H9 (cell line): ENCODE measurements around the gene EHF. TPM values are rescaled to one million over a fixed set of nuclear protein-coding genes. Genes with fewer than 3 reads are reported as not detected.

Source experiments
- DNase-seq: peaks from one replicate; pipeline ENCODE4 v3.0.0-alpha.2; 2017
- H2AFZ ChIP-seq: one replicate; pipeline ENCODE4 v1.6.1; 2013; ENCODE audit warnings: mild to moderate bottlenecking, low read length, control low read depth, moderate library complexity
- H2AK5ac ChIP-seq: 2 replicates; pipeline ENCODE4 v1.6.1; 2013; ENCODE audit warnings: low read length, control low read depth, mixed read lengths; ENCODE audit not compliant: insufficient read length
- H2BK120ac ChIP-seq: one replicate; pipeline ENCODE4 v1.6.1; 2013; ENCODE audit warnings: low read depth, mild to moderate bottlenecking, low read length, control low read depth, inconsistent platforms; ENCODE audit not compliant: poor library complexity, severe bottlenecking
- H2BK12ac ChIP-seq: 2 replicates; pipeline ENCODE4 v1.6.1; 2013; ENCODE audit warnings: low read length, control low read depth, mixed read lengths, low read depth; ENCODE audit not compliant: insufficient read length
- H2BK15ac ChIP-seq: 2 replicates; pipeline ENCODE4 v1.6.1; 2013; ENCODE audit warnings: low read depth, low read length, control low read depth
- H2BK20ac ChIP-seq: one replicate; pipeline ENCODE4 v1.6.1; 2013; ENCODE audit warnings: low read depth, mild to moderate bottlenecking, low read length, control low read depth, inconsistent platforms; ENCODE audit not compliant: poor library complexity, severe bottlenecking
- H2BK5ac ChIP-seq: 2 replicates; pipeline ENCODE4 v1.6.1; 2013; ENCODE audit warnings: low read length, control low read depth, mixed read lengths; ENCODE audit not compliant: insufficient read length
- H3K14ac ChIP-seq: 2 replicates; pipeline ENCODE4 v1.6.1; 2013; ENCODE audit warnings: low read length, control low read depth; ENCODE audit not compliant: insufficient read depth
- H3K18ac ChIP-seq: 2 replicates; pipeline ENCODE4 v1.6.1; 2013; ENCODE audit warnings: low read depth, mild to moderate bottlenecking, mixed read lengths, low read length, control low read depth; ENCODE audit not compliant: insufficient read length
- H3K23ac ChIP-seq: 2 replicates; pipeline ENCODE4 v1.6.1; 2013; ENCODE audit warnings: low read length, control low read depth, mixed read lengths, low read depth; ENCODE audit not compliant: insufficient read length
- H3K23me2 ChIP-seq: 2 replicates; pipeline ENCODE4 v1.6.1; 2013; ENCODE audit warnings: low read depth, mild to moderate bottlenecking, mixed read lengths, low read length, control low read depth; ENCODE audit not compliant: insufficient read length, poor library complexity, severe bottlenecking
- H3K27ac ChIP-seq: 2 replicates; pipeline ENCODE4 v1.5.1; 2013; ENCODE audit warnings: low read length, control low read depth, mixed read lengths, low read depth; ENCODE audit not compliant: insufficient read length
- H3K27me3 ChIP-seq: 2 replicates; pipeline ENCODE4 v1.6.1; 2013; ENCODE audit warnings: low read length, control low read depth, inconsistent platforms; ENCODE audit not compliant: insufficient read depth
- H3K4ac ChIP-seq: 2 replicates; pipeline ENCODE4 v1.6.1; 2013; ENCODE audit warnings: low read depth, mild to moderate bottlenecking, control low read depth, inconsistent platforms, low read length, moderate library complexity
- H3K4me1 ChIP-seq: 2 replicates; pipeline ENCODE4 v1.6.1; 2013; ENCODE audit warnings: low read length, control low read depth, inconsistent platforms; ENCODE audit not compliant: insufficient read depth
- H3K4me2 ChIP-seq: 2 replicates; pipeline ENCODE4 v1.6.1; 2013; ENCODE audit warnings: low read length, control low read depth, mixed read lengths; ENCODE audit not compliant: insufficient read length, insufficient read depth
- H3K56ac ChIP-seq: 2 replicates; pipeline ENCODE4 v1.6.1; 2013; ENCODE audit warnings: low read depth, mild to moderate bottlenecking, mixed read lengths, low read length, control low read depth; ENCODE audit not compliant: insufficient read length
- H3K79me1 ChIP-seq: 2 replicates; pipeline ENCODE4 v1.6.1; 2013; ENCODE audit warnings: low read depth, mild to moderate bottlenecking, moderate library complexity, low read length, control low read depth, inconsistent platforms; ENCODE audit not compliant: insufficient read depth, poor library complexity, severe bottlenecking
- H3K79me2 ChIP-seq: 2 replicates; pipeline ENCODE4 v1.6.1; 2013; ENCODE audit warnings: low read length, control low read depth, inconsistent platforms; ENCODE audit not compliant: insufficient read depth
- H3K9ac ChIP-seq: 2 replicates; pipeline ENCODE4 v1.6.1; 2013; ENCODE audit warnings: low read length, control low read depth, mixed read lengths; ENCODE audit not compliant: insufficient read length; ENCODE audit errors: extremely low read depth
- H3K9me3 ChIP-seq: one replicate; pipeline ENCODE4 v1.6.1; 2013; ENCODE audit warnings: low read depth, low read length, inconsistent platforms; ENCODE audit not compliant: control insufficient read depth
- H3T11ph ChIP-seq: one replicate; pipeline ENCODE4 v1.6.1; 2013; ENCODE audit warnings: mild to moderate bottlenecking, low read length, control low read depth, inconsistent platforms
- H4K20me1 ChIP-seq: one replicate; pipeline ENCODE4 v1.6.1; 2013; ENCODE audit not compliant: control insufficient read depth, insufficient read length, insufficient read depth
- H4K5ac ChIP-seq: 2 replicates; pipeline ENCODE4 v1.6.1; 2013; ENCODE audit warnings: low read depth, mild to moderate bottlenecking, mixed read lengths, low read length, control low read depth; ENCODE audit not compliant: insufficient read length
- H4K8ac ChIP-seq: replicated peaks from 2 replicates; pipeline ENCODE4 v1.6.1; 2013; ENCODE audit warnings: low read length, control low read depth, mixed read lengths, low read depth; ENCODE audit not compliant: insufficient read length
- H4K91ac ChIP-seq: 2 replicates; pipeline ENCODE4 v1.6.1; 2013; ENCODE audit warnings: low read depth, mild to moderate bottlenecking, moderate library complexity, mixed read lengths, low read length, control low read depth; ENCODE audit not compliant: insufficient read length
- H3K27ac Mint-ChIP-seq, 3 experiments: 2 replicates in 2 of 3; 3 replicates in 1 of 3; pipeline ENCODE4 v1.8.0; 2020 to 2021; ENCODE audit warnings: mixed read lengths in 3 of 3, mild to moderate bottlenecking in 1 of 3, moderate library complexity in 1 of 3
- H3K27me3 Mint-ChIP-seq: 2 replicates; pipeline ENCODE4 v1.8.0; 2021; ENCODE audit warnings: low read depth, mild to moderate bottlenecking, moderate library complexity, mixed read lengths
- H3K36me3 Mint-ChIP-seq, 3 experiments: 2 replicates in 2 of 3; 3 replicates in 1 of 3; pipeline ENCODE4 v1.8.0; 2020 to 2021; ENCODE audit warnings: low read depth in 3 of 3, mixed read lengths in 3 of 3; ENCODE audit not compliant: insufficient read depth in 1 of 3
- H3K4me1 Mint-ChIP-seq, 2 experiments: 2 replicates each; pipeline ENCODE4 v1.8.0; 2020; ENCODE audit warnings: mixed read lengths in 2 of 2
- H3K4me3 Mint-ChIP-seq, 2 experiments: 2 replicates in 1 of 2; 3 replicates in 1 of 2; pipeline ENCODE4 v1.8.0; 2020 to 2021; ENCODE audit warnings: mild to moderate bottlenecking in 2 of 2, mixed read lengths in 2 of 2, moderate library complexity in 1 of 2
- H3K9me3 Mint-ChIP-seq, 2 experiments: 2 replicates in 1 of 2; 3 replicates in 1 of 2; pipeline ENCODE4 v1.8.0; 2020; ENCODE audit warnings: mild to moderate bottlenecking in 2 of 2, mixed read lengths in 2 of 2, moderate library complexity in 1 of 2
- CTCF ChIP-seq: fragments of 200-600 bp; sonication (generic); conservative IDR thresholded peaks from 3 replicates; pipeline ENCODE4 v1.8.0; 2021; ENCODE audit warnings: antibody characterized with exemption, mild to moderate bottlenecking
- WGBS: extraction: QIAGEN DNeasy Blood & Tissue Kit; methylation state at CpG from one replicate; pipeline ENCODE4 v1.1.7; 2013; ENCODE audit warnings: missing lambda C conversion rate, low lambda C conversion rate, mixed read lengths; ENCODE audit not compliant: insufficient read length; ENCODE audit errors: extremely low coverage; 5-methylcytosine and 5-hydroxymethylcytosine counted together
- total RNA-seq: library from RNA; stranded (reverse); gene quantifications from 2 replicates; pipeline ENCODE4 v1.2.1, GENCODE V29; 2021

EHF gene
- total RNA-seq, 1 experiment from 2014 or later, result not detected

- peaks cover 1% of the 10 kb centered on the region; the same call in 1 of the 2 replicates for H3K27me3 Mint-ChIP-seq
- no peak overlapping the region for H2AFZ ChIP-seq
- H3K27ac ChIP-seq, result no peak overlapping the region
- H3K14ac ChIP-seq, result no peak overlapping the region
- H3K79me1 ChIP-seq, result no peaks in the 10 kb centered on the region
- no peak overlapping the region for H3T11ph ChIP-seq
- H3K23ac ChIP-seq, result no peak overlapping the region
- no CpG with 5 or more reads among the region's 6 CpGs for WGBS
- no peak overlapping the region for H2BK20ac ChIP-seq
- H3K79me2 ChIP-seq, result no peaks in the 10 kb centered on the region
- H3K36me3 Mint-ChIP-seq, result no peaks in the 10 kb centered on the region; a peak in 3 of 7 replicates
- H2BK5ac ChIP-seq, result no peak overlapping the region
- H2BK120ac ChIP-seq, result no peak overlapping the region
- no peak overlapping the region for H2BK15ac ChIP-seq
- H3K9me3 ChIP-seq, result no peaks in the 10 kb centered on the region
- peaks cover 7% of the 10 kb centered on the region for H3K4me1 ChIP-seq
- no peak overlapping the region for H3K56ac ChIP-seq
- H3K4me3 Mint-ChIP-seq, result no peak overlapping the region
- no peaks in the 10 kb centered on the region for H4K20me1 ChIP-seq
- H3K27me3 ChIP-seq, result no peaks in the 10 kb centered on the region
- H3K27ac Mint-ChIP-seq, result no peak overlapping the region
- peak overlapping the region; percentile 46 for H3K18ac ChIP-seq
- no peak overlapping the region for H2BK12ac ChIP-seq
- H4K8ac ChIP-seq, result no peak overlapping the region
- no peak overlapping the region for H3K4me2 ChIP-seq
- no peak overlapping the region for H3K9ac ChIP-seq
- no peak for TF ChIP-seq CTCF
- H4K91ac ChIP-seq, result no peak overlapping the region
- H3K4me1 Mint-ChIP-seq, result peaks cover 53 to 56% of the 10 kb centered on the region in 2 experiments
- no peak for DNase-seq
- H2AK5ac ChIP-seq, result no peak overlapping the region
- no peaks in the 10 kb centered on the region; a peak in 1 of 5 replicates for H3K9me3 Mint-ChIP-seq
- no peak overlapping the region for H4K5ac ChIP-seq
- no peaks in the 10 kb centered on the region for H3K23me2 ChIP-seq
- no peak overlapping the region for H3K4ac ChIP-seq
Observed at GRCh38 chr11:34652191-34652973, 31.5 kb downstream of the EHF start.
